Mesendoderm (in vitro differentiated cells): Measurements from ENCODE around the gene GAS2L2.
A peak's percentile ranks its signal among the peaks of the same experiment; 100 is the strongest.

ENCODE experiments used
- DNase-seq: peaks from one replicate; pipeline ENCODE4 v3.0.0; 2013
- H2AK5ac ChIP-seq: 2 replicates; pipeline ENCODE4 v1.6.1; 2013; ENCODE audit warnings: low read length, inconsistent platforms
- H2BK120ac ChIP-seq: 2 replicates; pipeline ENCODE4 v1.6.1; 2013; ENCODE audit warnings: low read depth, mild to moderate bottlenecking, low read length, moderate library complexity, mixed read lengths
- H2BK15ac ChIP-seq: replicated peaks from 2 replicates; pipeline ENCODE4 v1.6.1; 2013; ENCODE audit warnings: low read depth, mild to moderate bottlenecking, moderate library complexity
- H2BK5ac ChIP-seq: 2 replicates; pipeline ENCODE4 v1.6.1; 2013; ENCODE audit warnings: low read length, inconsistent platforms
- H3K18ac ChIP-seq: 2 replicates; pipeline ENCODE4 v1.6.1; 2013; ENCODE audit warnings: mild to moderate bottlenecking, low read length, mixed read lengths
- H3K23ac ChIP-seq: one replicate; pipeline ENCODE4 v1.6.1; 2013; ENCODE audit warnings: low read length
- H3K27ac ChIP-seq: 2 replicates; pipeline ENCODE4 v1.5.1; 2013; ENCODE audit warnings: low read depth, mild to moderate bottlenecking, inconsistent platforms, low read length, moderate library complexity
- H3K27me3 ChIP-seq: 2 replicates; pipeline ENCODE4 v1.6.1; 2013; ENCODE audit warnings: low read length, control low read depth, mild to moderate bottlenecking, inconsistent platforms; ENCODE audit not compliant: insufficient read depth, poor library complexity
- H3K36me3 ChIP-seq: 2 replicates; pipeline ENCODE4 v1.6.1; 2013; ENCODE audit warnings: low read length, inconsistent platforms; ENCODE audit not compliant: control insufficient read depth, insufficient read depth
- H3K4ac ChIP-seq: one replicate; pipeline ENCODE4 v1.6.1; 2013; ENCODE audit warnings: low read depth, mild to moderate bottlenecking, low read length, moderate library complexity
- H3K4me1 ChIP-seq: 2 replicates; pipeline ENCODE4 v1.6.1; 2013; ENCODE audit warnings: low read depth, low read length, inconsistent platforms; ENCODE audit not compliant: control insufficient read depth
- H3K4me2 ChIP-seq: 2 replicates; pipeline ENCODE4 v1.6.1; 2013; ENCODE audit warnings: low read length
- H3K4me3 ChIP-seq: 2 replicates; pipeline ENCODE4 v1.5.1; 2013; ENCODE audit warnings: mild to moderate bottlenecking, low read length
- H3K56ac ChIP-seq: one replicate; pipeline ENCODE4 v1.6.1; 2013; ENCODE audit warnings: low read length
- H3K79me1 ChIP-seq: 2 replicates; pipeline ENCODE4 v1.6.1; 2013; ENCODE audit warnings: low read length, inconsistent platforms
- H3K79me2 ChIP-seq: 2 replicates; pipeline ENCODE4 v1.6.1; 2013; ENCODE audit warnings: mild to moderate bottlenecking, low read length; ENCODE audit not compliant: control insufficient read depth, insufficient read depth
- H3K9ac ChIP-seq: 2 replicates; pipeline ENCODE4 v1.6.1; 2013; ENCODE audit warnings: low read length, inconsistent platforms
- H4K5ac ChIP-seq: one replicate; pipeline ENCODE4 v1.6.1; 2013; ENCODE audit warnings: low read length
- H4K8ac ChIP-seq: one replicate; pipeline ENCODE4 v1.6.1; 2013; ENCODE audit warnings: low read depth, mild to moderate bottlenecking, control low read depth, low read length, moderate library complexity
- WGBS: extraction: QIAGEN DNeasy Blood & Tissue Kit; methylation state at CpG from one replicate; pipeline ENCODE4 v1.1.7; 2013; ENCODE audit warnings: low lambda C conversion rate, missing lambda C conversion rate; ENCODE audit not compliant: insufficient coverage; ENCODE audit errors: extremely low coverage; 5-methylcytosine and 5-hydroxymethylcytosine counted together

The GAS2L2 gene

GRCh38 chr17:35731917-35732805 is 20.9 kb downstream of the GAS2L2 start:
- no peaks in the 10 kb centered on the region for H3K36me3 ChIP-seq
- peak overlapping the region; percentile 41 for H3K4me3 ChIP-seq
- peak overlapping the region; percentile 73 for H3K4me2 ChIP-seq
- H4K5ac ChIP-seq = no peak overlapping the region
- H3K18ac ChIP-seq = peak overlapping the region; percentile 96
- H2BK15ac ChIP-seq = peak overlapping the region; percentile 47
- H3K27ac ChIP-seq = no peak overlapping the region
- H3K79me2 ChIP-seq = no peaks in the 10 kb centered on the region
- H2BK120ac ChIP-seq = peak overlapping the region; percentile 51
- H2BK5ac ChIP-seq = no peak overlapping the region
- H3K4me1 ChIP-seq = peaks cover 21% of the 10 kb centered on the region
- H3K9ac ChIP-seq = peak overlapping the region; percentile 69
- peak overlapping the region; percentile 67 for H3K23ac ChIP-seq
- no CpG with 5 or more reads among the region's 47 CpGs for WGBS
- H4K8ac ChIP-seq = no peak overlapping the region
- H3K56ac ChIP-seq = peak overlapping the region; percentile 73
- DNase-seq = no peak
- peak overlapping the region; percentile 86 for H3K4ac ChIP-seq
- no peak overlapping the region for H2AK5ac ChIP-seq
- no peaks in the 10 kb centered on the region for H3K79me1 ChIP-seq
- H3K27me3 ChIP-seq = no peaks in the 10 kb centered on the region

DNA sequence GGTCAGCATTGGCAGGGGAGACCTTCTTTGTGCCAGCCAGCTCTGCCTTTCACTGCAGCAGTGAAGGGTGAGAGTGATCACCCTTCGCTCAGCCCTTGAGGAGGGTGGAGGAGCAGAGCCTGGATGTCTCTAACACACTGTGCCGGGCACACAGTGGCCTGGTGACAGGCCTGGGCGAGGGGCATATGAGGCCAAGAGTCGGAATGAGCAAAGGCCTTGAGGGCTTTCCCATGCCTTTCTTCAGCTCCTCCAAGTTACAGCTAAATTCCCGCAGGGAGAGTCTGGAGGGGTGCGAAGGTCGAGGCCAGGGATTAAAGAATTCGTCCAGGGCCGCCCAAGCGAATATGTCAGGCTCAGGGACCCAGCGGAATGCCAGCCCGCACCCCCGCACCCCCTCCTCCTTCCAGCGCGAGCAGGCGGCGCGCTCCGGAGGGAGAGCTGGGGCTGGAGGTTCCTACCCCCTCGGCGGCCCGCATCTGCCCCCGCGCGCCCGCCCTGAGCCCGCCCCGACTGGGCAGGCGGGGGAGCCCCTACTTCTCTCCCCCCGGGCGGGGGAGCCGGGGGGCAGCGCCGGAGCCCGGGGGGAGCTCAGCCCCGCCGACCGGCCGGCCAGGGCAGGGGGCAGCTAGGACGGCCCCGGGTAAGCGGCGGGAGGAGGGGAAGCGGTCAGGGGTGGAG is 21.7 kb downstream of the GAS2L2 start, which contains the start of gene RASL10B:
Gene RASL10B, plus strand, starts transcription at position 401 of the 678 bp plus-strand sequence. CDS start 3,546 bp downstream, outside the sequence.
- H3K36me3 ChIP-seq = no peaks in the 10 kb centered on the region
- peak within 1 kb of the TSS; percentile 73 for H3K4me2 ChIP-seq
- H3K4ac ChIP-seq = peak within 1 kb of the TSS; percentile 86
- WGBS = no CpG with 5 or more reads among the region's 44 CpGs
- no peaks in the 10 kb centered on the region for H3K79me1 ChIP-seq
- H3K27me3 ChIP-seq = no peaks in the 10 kb centered on the region
- H3K79me2 ChIP-seq = no peaks in the 10 kb centered on the region
- peak; percentile 82 for DNase-seq
- H2BK5ac ChIP-seq = no peak within 1 kb of the TSS
- H3K56ac ChIP-seq = peak within 1 kb of the TSS; percentile 73
- no peak within 1 kb of the TSS for H4K8ac ChIP-seq
- H3K4me3 ChIP-seq = peak within 1 kb of the TSS; percentile 41
- H2BK15ac ChIP-seq = peak within 1 kb of the TSS; percentile 47
- peaks cover 23% of the 10 kb centered on the region for H3K4me1 ChIP-seq
- no peak within 1 kb of the TSS for H2AK5ac ChIP-seq
- H3K23ac ChIP-seq = peak within 1 kb of the TSS; percentile 67
- peak within 1 kb of the TSS; percentile 69 for H3K9ac ChIP-seq
- no peak within 1 kb of the TSS for H4K5ac ChIP-seq
- H3K18ac ChIP-seq = peak within 1 kb of the TSS; percentile 96
- no peak within 1 kb of the TSS for H3K27ac ChIP-seq
- peak within 1 kb of the TSS; percentile 51 for H2BK120ac ChIP-seq

DNA sequence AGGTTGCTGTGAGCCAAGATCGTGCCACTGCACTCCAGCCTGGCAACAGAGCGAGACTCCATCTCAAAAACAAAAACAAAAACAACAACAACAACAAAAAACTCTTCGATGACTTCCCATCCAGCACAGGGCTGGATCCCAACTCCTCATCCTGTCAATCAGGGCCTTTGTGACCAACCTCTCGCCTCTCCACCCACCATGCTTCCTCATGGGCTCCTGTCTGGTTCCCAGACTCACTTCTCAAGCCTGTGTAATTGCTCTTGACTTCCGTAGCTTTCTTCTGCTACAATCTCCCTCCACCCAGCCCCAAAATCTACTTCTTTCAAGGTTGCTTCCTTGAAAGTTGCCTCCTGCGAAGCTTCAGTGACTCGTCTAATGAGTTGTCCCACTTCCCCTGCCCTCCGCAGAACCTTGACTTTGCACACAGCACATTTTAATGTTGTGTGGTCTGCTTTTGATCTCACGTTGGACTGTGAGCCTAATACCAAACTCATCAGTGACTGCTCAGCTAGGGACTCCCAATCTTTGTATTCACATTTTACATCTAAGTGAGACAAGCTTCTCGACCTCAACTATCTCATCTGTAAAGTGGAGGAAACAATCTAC is 22.5 kb downstream of the GAS2L2 start:
- no peak overlapping the region for H3K23ac ChIP-seq
- no peak overlapping the region for H2AK5ac ChIP-seq
- WGBS = no CpG with 5 or more reads among the region's 10 CpGs

DNA sequence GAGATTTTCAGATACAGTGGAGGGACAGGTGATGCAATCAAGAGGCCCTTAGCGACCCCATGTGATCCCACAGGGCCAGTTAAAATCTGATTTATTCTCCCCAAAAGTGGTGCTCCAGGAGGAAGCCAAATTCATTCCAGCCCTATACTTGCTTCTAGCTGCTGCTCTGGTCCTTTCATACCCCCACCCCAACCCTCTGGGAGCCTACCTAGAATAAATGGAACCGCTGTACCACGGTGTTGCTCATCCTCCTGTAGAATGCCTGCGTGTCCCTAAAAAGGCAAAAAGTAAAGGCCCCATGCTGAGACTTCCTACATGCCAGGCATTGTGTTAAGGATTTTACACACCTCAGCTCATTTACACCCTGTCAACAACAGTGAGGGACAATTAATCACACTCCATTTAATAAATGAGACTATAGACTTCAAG is 23.6 kb downstream of the GAS2L2 start:
- H3K4me1 ChIP-seq = peaks cover 35% of the 10 kb centered on the region
- H4K5ac ChIP-seq = no peak overlapping the region
- no peak overlapping the region for H3K18ac ChIP-seq
- no peak overlapping the region for H3K4ac ChIP-seq
- no peak overlapping the region for H2AK5ac ChIP-seq
- H3K79me1 ChIP-seq = no peaks in the 10 kb centered on the region
- H3K4me3 ChIP-seq = no peak overlapping the region
- no peak overlapping the region for H2BK120ac ChIP-seq
- H4K8ac ChIP-seq = no peak overlapping the region
- DNase-seq = peak; percentile 93
- H3K4me2 ChIP-seq = peak overlapping the region; percentile 5
- no peak overlapping the region for H2BK15ac ChIP-seq
- H3K27ac ChIP-seq = no peak overlapping the region
- H3K27me3 ChIP-seq = no peaks in the 10 kb centered on the region
- peak overlapping the region; percentile 5 for H3K9ac ChIP-seq
- H3K56ac ChIP-seq = peak overlapping the region; percentile 10
- no peaks in the 10 kb centered on the region for H3K79me2 ChIP-seq
- no peaks in the 10 kb centered on the region for H3K36me3 ChIP-seq
- no peak overlapping the region for H3K23ac ChIP-seq
- WGBS = no CpG with 5 or more reads among the region's 4 CpGs
- H2BK5ac ChIP-seq = no peak overlapping the region

More for the DNA sequence above, 22.5 kb downstream of the GAS2L2 start:
- no peak for DNase-seq
- Histone ChIP-seq H2BK15ac (no peak overlapping the region), H3K79me1 (no peaks in the 10 kb centered on the region), H3K4me1 (peaks cover 31% of the 10 kb centered on the region), H3K79me2 (no peaks in the 10 kb centered on the region), H3K18ac (no peak overlapping the region), H2BK120ac (no peak overlapping the region), H3K4me3 (no peak overlapping the region), H3K27ac (no peak overlapping the region), H4K8ac (no peak overlapping the region), H3K4ac (no peak overlapping the region), H3K9ac (no peak overlapping the region), H2BK5ac (no peak overlapping the region), H3K36me3 (no peaks in the 10 kb centered on the region), H3K27me3 (no peaks in the 10 kb centered on the region), H3K4me2 (no peak overlapping the region), H4K5ac (no peak overlapping the region), H3K56ac (no peak overlapping the region)

GRCh38 chr17:35728551-35728950 is 24.5 kb downstream of the GAS2L2 start:
- Histone ChIP-seq H3K56ac (no peak overlapping the region), H3K79me1 (no peaks in the 10 kb centered on the region), H2BK15ac (no peak overlapping the region), H4K5ac (no peak overlapping the region), H2BK5ac (no peak overlapping the region), H4K8ac (no peak overlapping the region), H3K4me3 (no peak overlapping the region), H2BK120ac (no peak overlapping the region), H3K79me2 (no peaks in the 10 kb centered on the region), H2AK5ac (no peak overlapping the region), H3K27ac (no peak overlapping the region), H3K27me3 (no peaks in the 10 kb centered on the region), H3K23ac (no peak overlapping the region), H3K9ac (no peak overlapping the region), H3K4me1 (peaks cover 35% of the 10 kb centered on the region), H3K4ac (no peak overlapping the region), H3K18ac (no peak overlapping the region), H3K4me2 (no peak overlapping the region), H3K36me3 (peaks cover 2% of the 10 kb centered on the region)
- no peak for DNase-seq
- no CpG with 5 or more reads among the region's 3 CpGs for WGBS
